NCI-H2107 treated with DMSO at 0.1 percent for 48 hours (cell line): ENCODE results near the gene UCHL5.
"Not testable (repeated sequence)": the region's sequence is repeated elsewhere in the genome, so short reads cannot be mapped to it uniquely, and the experiment has no call there.

ENCODE experiments used
- DNase-seq: peaks from one replicate; lab custom pipeline; 2025; ENCODE audit not compliant: unreplicated experiment; lab: John Stamatoyannopoulos, UW

Gene UCHL5

GRCh38 chr1:193065954-193066353, 6.8 kb upstream of the UCHL5 start:
- DNase-seq = no peak

- DNase-seq = no peak
Measured at GRCh38 chr1:193062698-193063463, 3.7 kb upstream of the UCHL5 start.

- no peak for DNase-seq
Measured at GRCh38 chr1:193060938-193061337, 1.8 kb upstream of the UCHL5 start.

- DNase-seq = no peak
Measured at GRCh38 chr1:193060406-193060805, 1.2 kb upstream of the UCHL5 start.

- DNase-seq = no peak
Measured at GRCh38 chr1:193060115-193060403, 899 bp upstream of the UCHL5 start.

- peak; percentile 35 for DNase-seq
Measured at GRCh38 chr1:193058529-193059281, 455 bp downstream of the UCHL5 start.

- no peak for DNase-seq
Measured at GRCh38 chr1:193054169-193054675, 4.9 kb downstream of the UCHL5 start.

GRCh38 chr1:193048913-193049312, 10.2 kb downstream of the UCHL5 start:
- DNase-seq = not testable (repeated sequence)

- DNase-seq = no peak
Measured at GRCh38 chr1:193042766-193043691, 16.1 kb downstream of the UCHL5 start.

GRCh38 chr1:193040011-193040410, 19.1 kb downstream of the UCHL5 start:
- DNase-seq = no peak

GRCh38 chr1:193036337-193037047, 22.7 kb downstream of the UCHL5 start:
- no peak for DNase-seq

- no peak for DNase-seq
Measured at GRCh38 chr1:193033610-193034009, 25.6 kb downstream of the UCHL5 start.

- DNase-seq = not testable (repeated sequence)
Measured at GRCh38 chr1:193032643-193033427, 26.3 kb downstream of the UCHL5 start.

- DNase-seq = no peak
Measured at GRCh38 chr1:193031431-193031830, 27.7 kb downstream of the UCHL5 start.

GRCh38 chr1:193030280-193030679, 28.9 kb downstream of the UCHL5 start:
- DNase-seq = no peak

GRCh38 chr1:193025218-193025617, 33.9 kb downstream of the UCHL5 start:
- no peak for DNase-seq

- peak; percentile 57 for DNase-seq
Measured at GRCh38 chr1:193019442-193020026, 39.6 kb downstream of the UCHL5 start.

- no peak for DNase-seq
Measured at GRCh38 chr1:193016788-193017187, 42.4 kb downstream of the UCHL5 start.

GRCh38 chr1:193014400-193014799, 44.8 kb downstream of the UCHL5 start:
- no peak for DNase-seq

GRCh38 chr1:193013707-193014106, 45.5 kb downstream of the UCHL5 start:
- no peak for DNase-seq
